NCI-H146 treated with DMSO at 0.1 percent for 48 hours (cell line): Measurements from ENCODE around the gene ABCC8.
A peak's percentile ranks its signal among the peaks of the same experiment; 100 is the strongest.

Experiments used
- DNase-seq: peaks from one replicate; lab custom pipeline; 2025; ENCODE audit not compliant: unreplicated experiment; lab: John Stamatoyannopoulos, UW

Gene ABCC8

GRCh38 chr11:17389211-17389956 is 87.3 kb downstream of the ABCC8 start:
- DNase-seq = peak; percentile 86

DNA sequence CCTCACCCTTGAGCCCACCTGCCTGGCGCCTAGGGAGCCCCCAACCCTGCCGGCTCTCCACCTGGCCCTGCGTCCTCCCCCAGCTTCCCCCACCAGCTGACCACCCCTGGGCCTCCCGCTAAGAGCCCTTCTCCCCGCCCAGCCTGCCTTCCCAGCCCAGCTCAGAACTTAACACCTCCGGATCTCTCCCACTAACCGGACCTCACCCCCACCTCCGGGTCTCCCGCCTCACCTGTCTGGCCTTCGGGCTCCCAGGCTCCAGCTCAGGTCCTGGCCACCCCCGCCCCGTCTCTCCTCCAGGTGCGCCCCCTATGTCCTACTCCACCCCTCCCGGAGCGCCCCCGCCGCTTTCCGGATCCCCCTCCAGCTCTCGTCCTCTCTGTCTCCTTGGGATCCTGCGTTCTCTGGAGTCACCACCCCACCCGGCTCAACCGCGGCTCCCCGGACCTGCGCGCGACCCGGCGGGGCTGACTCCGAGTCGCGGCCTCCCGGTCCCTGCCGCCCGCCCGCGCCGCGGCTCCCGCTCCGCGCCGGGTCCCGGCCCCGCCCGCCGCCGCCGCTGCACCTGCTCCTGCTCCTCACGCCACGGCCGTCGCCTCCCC is 87.9 kb downstream of the ABCC8 start, which contains the start of gene KCNJ11:
Gene KCNJ11 (minus strand): TSS at position 51 of the 602 bp plus-strand sequence. CDS start 568 bp downstream, outside the sequence.
- DNase-seq = no peak

DNA sequence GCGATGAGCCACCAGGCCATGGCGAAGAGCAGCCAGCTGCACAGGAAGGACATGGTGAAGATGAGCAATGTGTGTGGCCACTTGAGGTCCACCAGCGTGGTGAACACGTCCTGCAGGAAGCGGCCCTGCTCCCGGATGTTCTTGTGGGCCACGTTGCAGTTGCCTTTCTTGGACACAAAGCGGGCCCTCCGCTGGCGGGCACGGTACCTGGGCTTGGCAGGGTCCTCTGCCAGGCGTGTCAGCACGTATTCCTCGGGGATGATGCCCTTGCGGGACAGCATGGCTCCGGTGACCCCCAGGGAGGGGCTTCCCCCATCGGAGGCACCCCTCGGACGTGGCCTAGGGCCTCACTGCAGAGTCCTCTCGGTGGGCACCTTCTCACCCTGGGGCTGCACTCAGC is 88.8 kb downstream of the ABCC8 start:
- no peak for DNase-seq

DNA sequence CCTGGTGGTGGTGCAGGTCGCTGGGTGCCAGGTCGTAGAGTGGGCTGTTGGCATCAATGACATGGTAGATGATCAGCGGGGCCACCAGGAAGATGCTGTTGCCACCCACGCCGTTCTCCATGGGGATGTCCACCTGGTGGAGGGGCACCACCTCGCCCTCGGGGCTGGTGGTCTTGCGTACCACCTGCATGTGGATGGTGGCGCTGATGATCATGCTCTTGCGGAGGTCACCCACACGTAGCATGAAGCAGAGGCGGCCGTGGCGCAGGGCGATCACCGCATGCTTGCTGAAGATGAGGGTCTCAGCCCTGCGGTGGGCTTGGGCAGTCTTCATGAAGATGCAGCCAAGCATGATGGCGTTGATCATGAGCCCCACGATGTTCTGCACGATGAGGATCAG is 89.4 kb downstream of the ABCC8 start:
- no peak for DNase-seq

DNA sequence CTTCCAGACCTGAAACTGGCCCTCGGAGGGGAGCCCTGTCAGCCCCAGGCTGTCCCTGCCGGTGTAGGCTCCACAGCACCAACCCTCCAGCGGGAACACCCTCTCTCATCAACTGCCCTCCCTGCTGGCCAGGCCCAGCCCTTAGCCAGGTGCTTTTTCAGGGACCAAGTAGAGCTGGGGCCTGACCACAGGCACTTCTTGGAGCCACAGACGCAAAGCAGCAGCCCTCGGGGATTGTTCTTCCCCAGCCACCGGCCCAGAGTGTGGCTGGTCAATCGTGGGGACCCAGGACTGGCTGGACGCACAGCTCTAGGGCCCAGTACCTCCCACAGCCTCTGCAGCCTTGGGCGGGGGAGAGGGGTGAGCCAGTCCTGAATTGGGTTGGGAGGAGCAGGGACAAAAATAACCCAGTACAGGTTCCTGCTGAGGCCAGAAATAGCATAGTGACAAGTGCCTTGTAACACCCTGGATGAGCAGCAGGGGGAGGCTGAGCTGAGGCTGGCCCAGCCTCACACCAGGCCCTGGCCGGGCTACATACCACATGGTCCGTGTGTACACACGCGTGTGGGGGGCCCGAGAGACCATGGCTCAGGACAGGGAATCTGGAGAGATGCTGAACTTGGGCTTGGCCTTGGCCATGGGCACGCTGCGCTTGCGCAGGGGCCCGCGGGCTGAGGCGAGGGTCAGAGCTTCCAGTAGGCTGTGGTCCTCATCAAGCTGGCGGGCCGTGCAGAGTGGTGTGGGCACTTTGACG is 90.1 kb downstream of the ABCC8 start:
- no peak for DNase-seq

DNA sequence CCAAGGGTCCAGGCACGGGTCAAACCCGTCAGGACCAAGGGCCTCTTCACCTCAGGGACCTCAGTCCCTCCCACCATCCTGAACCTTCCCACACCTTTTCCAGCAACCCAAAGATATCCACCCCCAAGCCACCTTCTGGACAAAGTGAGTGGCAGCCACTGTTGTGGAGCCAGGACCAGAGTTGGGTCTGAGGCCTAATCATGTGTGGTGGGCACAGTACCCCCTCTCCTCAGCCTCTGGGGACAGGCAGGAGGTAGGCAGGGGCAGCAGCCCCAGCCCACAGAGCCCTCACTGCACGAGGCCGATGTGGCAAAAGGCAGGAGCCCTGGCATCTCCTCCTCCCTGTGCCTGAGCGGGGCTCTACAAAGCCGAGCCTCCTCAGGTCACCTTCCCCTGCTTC is 90.7 kb downstream of the ABCC8 start:
- DNase-seq = no peak

DNA sequence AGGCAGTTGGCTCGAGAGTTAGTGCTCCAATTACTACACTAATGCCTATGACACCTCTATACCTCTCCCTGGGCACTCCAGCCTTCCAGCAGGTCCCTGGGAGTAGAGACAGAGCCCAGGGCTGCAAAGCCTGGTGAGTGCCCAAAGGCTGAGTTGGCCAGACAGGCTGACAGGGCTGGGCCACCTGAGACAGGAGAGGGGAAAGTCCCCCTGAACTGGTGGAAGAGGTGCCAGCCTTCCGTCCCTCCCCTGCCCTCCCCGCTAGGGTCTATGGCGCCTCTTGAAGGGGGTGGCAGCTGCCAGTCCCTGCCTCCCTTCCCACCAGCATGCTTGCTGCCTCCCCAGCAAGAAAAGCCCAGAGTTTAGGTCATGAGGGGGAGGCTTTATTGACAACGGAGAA is 91.2 kb downstream of the ABCC8 start:
- DNase-seq = no peak

DNA sequence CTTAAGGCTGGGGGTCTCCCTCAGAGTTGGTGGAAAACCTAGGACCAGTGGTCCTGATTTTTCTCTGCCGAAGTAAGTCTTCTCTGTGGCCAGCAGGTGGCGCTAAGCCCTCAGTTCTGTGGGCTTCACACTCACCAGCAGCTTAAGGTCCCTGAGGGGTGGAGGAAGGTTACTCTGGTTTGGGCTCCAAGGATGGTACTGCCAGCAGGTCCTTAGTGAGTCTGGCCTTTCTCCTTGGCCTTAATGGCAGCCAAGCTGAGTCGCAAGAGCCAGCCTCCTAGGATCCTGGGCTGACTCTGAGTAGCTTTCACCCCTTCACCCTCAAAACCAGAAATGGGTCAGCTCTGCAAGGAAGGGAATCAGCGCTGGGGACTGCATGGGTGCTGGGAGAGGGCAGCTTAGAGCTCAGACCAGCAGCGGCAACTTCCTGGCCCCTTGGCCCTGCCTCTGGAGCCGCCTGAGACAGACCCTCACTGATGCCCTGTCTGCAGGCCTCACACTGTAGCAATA is 92.6 kb downstream of the ABCC8 start:
- DNase-seq = peak; percentile 35

DNA sequence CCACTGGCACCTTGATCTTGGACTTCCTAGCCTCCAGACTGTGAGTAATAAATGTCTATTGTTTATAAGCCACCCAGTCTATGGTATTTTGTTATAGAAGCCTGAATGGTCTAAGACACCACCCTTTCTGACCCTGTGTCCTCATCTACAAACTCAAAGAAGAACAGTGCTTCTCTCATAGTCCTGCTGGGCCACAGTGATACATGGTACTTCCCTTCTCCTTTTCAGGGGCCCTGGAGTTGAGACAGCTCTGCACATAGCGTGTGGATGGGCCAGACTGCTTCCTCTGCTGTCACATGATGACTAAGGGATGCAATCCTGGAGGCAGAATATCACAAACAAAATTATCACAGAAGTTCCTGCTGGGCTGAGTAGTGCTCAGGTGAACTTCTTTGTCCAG is 93.2 kb downstream of the ABCC8 start:
- no peak for DNase-seq

DNA sequence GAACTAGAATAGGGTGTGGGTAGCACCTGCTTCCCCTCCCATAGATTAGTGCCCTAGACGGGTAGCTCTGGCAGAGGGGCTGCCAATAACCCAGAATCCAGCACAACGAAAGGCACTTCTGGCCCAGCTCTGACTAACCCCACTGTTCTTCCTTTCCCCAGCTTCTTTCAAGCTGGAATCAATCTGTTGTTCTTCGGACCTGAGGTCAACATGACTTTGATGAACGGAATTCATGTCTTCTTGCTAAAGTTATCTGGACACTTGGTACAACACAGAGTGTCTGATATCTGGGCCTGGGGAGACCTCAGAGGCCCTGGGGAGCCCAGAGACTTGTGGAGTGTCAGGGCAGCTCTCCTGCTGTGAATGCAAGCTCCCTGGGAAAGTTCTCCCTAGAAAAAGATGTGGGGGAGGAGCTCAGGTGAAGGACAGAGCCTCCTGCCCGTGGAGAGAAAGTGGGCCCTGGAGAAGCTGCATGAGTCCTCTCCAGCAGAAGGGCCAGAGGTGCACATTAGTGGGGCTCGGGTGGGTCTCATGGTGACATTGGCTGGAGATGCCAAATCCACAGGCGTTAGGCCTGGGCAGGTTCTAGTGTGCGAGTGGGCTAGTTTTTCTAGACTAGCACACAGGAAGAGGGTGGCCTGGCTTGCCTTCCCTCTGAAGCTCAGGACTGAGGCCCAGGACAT is 94.5 kb downstream of the ABCC8 start:
- DNase-seq = no peak

GRCh38 chr11:17381156-17381555 is 95.5 kb downstream of the ABCC8 start:
- DNase-seq = no peak

GRCh38 chr11:17379383-17380180 is 97.1 kb downstream of the ABCC8 start:
- no peak for DNase-seq

DNA sequence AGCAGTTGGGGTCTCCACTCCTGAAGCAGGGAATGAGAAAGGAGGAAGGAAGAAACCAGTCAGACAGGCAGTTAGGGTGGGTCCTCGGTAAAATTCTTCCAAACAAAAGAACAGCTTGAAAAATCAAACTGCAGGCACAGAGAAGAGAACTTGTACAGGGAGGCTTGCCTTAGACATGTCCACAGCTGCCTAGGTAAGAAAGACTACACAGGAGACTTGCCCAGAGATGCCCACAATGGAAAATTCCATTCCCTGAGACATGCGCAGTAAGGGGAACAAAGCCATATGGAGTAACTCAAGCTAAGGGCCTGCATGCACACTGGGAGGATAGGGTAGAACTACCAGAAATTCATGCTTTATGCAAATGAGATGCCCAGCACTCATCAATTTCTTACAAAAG is 98.0 kb downstream of the ABCC8 start:
- DNase-seq = no peak

GRCh38 chr11:17376493-17376892 is 100.2 kb downstream of the ABCC8 start:
- DNase-seq = no peak

DNA sequence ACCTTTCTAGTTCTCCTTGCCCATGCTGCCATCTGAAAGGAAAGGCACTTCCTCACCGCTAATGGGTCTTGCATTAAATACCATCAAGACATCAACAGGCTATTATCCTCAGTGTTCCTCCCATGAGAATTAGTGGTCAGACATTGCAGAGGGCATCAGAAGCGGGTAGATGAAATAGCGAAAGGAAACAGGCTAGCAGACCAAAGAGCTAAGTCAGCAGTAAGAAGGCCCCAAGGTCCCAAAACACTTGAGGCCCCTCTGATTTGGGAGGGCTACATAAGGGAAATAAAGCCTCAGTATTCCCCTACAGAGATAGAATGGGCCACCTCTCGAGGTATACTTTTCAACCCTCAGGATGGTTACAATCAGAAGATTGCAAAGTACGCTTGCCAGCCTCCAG is 101.1 kb downstream of the ABCC8 start:
- DNase-seq = no peak

- DNase-seq = no peak
Observed at GRCh38 chr11:17371614-17372013, 105.0 kb downstream of the ABCC8 start.

GRCh38 chr11:17369684-17370243 is 106.9 kb downstream of the ABCC8 start:
- DNase-seq = no peak

DNA sequence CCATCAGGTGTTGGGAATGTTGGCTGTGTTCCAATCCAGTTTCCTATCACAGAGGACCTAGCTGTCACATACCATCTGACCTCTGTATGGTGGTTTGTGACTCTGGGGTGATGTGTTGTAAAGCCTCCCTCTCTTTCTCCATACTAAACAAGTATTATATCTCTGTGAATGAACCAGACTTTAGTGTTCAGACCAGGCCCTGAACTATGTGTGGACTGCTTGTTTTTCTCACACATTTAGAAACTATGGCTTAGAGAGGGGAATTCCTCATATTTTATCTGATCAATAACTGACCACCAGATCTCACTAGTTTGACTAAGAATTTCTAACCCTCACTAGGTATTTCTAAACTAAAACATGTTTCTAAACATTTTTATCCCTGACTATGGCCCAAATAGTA is 107.6 kb downstream of the ABCC8 start:
- no peak for DNase-seq

DNA sequence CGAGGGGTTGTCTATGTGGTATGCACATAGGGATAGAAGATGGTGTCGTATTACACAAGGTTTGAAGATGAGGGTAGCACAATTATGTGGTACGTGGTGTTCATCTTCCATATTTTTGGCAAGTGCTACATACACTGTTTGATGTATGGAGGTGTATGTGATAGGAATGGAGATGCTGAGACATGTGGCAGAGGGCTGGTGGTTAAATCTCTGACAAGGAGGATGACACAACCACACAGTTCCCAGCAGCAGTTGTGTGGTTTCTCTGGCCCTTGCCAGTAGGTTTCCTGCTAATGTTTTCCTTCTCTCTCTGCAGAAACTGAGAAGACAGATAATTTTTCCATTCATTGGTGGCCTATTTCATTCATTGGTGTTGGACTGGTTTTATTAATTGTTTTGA is 108.1 kb downstream of the ABCC8 start:
- no peak for DNase-seq

DNA sequence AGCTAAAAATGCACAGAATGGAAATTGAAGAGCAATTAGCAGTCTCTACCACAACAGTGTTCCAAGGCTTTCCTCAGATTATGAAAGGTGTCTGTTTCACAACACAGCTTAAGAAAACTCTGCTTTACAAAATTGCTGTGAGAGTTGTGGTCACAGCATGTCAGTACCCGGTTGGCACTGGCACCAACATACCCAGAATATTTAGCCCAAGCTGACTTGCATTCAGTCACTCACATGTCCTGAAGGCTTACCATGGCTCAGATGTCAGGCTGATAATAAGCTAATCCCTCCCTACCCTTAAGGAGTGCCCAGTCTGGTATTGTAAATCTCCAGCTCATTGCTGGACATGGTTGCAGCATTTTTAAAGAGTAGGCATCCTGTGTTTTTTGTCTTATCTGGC is 110.2 kb downstream of the ABCC8 start:
- DNase-seq = no peak
